Subcutaneous adipose tissue (tissue), 4 donors: ENCODE measurements around the gene WWC1. TPM values are rescaled to one million over a fixed set of nuclear protein-coding genes. Genes with fewer than 3 reads are reported as not detected.

Experiments used
- CTCF ChIP-seq: fragments of 450-650 bp; IDR thresholded peaks from one replicate; pipeline ENCODE4 v1.5.1; 2016; ENCODE audit warnings: low read depth, mild to moderate bottlenecking, control low read depth, antibody characterized with exemption, moderate library complexity
- total RNA-seq, 4 donors: library from RNA; depleted of rRNA; stranded (reverse); fragments of >200 nt; gene quantifications; one replicate each; pipeline ENCODE4 v1.1.0, GENCODE V29; 2016

Gene WWC1
- total RNA-seq, 4 donors from 2014 or later = 0.34 to 5.1 (median 1.1) TPM; not detected in 1

GRCh38 chr5:168427224-168427623, 135.8 kb downstream of the WWC1 start:
- TF ChIP-seq CTCF = no peak

- TF ChIP-seq CTCF = no peak
Measured at GRCh38 chr5:168428552-168428951, 137.1 kb downstream of the WWC1 start.

- TF ChIP-seq CTCF = no peak
Measured at GRCh38 chr5:168430296-168430695, 138.9 kb downstream of the WWC1 start.

- TF ChIP-seq CTCF = no peak
Measured at GRCh38 chr5:168432903-168433302, 141.5 kb downstream of the WWC1 start.

- TF ChIP-seq CTCF = no peak
Measured at GRCh38 chr5:168434001-168434400, 142.6 kb downstream of the WWC1 start.

- no peak for TF ChIP-seq CTCF
Measured at GRCh38 chr5:168434746-168435321, 143.4 kb downstream of the WWC1 start.

GRCh38 chr5:168438349-168438748, 146.9 kb downstream of the WWC1 start:
- TF ChIP-seq CTCF = no peak
